Colon (tissue), 2 donors: ENCODE results near the gene CARM1.
"Not testable (repeated sequence)": the region's sequence is repeated elsewhere in the genome, so short reads cannot be mapped to it uniquely, and the experiment has no call there.

Experiments used
- FAIRE-seq: peaks from 2 replicates; lab custom pipeline; 2012; peaks lifted over from hg19 to GRCh38; lab: Jason Lieb, UNC
- donor health status: control.
- donor health status: control.

The CARM1 gene

DNA sequence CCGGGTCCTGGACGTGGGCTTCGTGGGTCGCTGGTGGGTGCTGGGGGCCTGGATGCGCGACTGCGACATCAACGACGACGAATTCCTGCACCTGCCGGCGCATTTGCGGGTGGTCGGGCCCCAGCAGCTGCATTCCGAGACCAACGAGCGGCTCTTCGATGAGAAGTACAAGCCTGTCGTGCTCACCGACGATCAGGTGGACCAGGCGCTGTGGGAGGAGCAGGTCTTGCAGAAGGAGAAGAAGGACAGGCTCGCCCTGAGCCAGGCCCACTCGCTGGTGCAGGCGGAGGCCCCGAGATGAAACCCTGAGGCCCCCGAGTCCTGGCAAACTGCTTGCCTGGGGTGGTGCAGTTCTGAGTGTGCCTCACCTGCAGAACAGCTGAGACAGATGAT is 58.0 kb downstream of the CARM1 start:
- FAIRE-seq = no peak

DNA sequence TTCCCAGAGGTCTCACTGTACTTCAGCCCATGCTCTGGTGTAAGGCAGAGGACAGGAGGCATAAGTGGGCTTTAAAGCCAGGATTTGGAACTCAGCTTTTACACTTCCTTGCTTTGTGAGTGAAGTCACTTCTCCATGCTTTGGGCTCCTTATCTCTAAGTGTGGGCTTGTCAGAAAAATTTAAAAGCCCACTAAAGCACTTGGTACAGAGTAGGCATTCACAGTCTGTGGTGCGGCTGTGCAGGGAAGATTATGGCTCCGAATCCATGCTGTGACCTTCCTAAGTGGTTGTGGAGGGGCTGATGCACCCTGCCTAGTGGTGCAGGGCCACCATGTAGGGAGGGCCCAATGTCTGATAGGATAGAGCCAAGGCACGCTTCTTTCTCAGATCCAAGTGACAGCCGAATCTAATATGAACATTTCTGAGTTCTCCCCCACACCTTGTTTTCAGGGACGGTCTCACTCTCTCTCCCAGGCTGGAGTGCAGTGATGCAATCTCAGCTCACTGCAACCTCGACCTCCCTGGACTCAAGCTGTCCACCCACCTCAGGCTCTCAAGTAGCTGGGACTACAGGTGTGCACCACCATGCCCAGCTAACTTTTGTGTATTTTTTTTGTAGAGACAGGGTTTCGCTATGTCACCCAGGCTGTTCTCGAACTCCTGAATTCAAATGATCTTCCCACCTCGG is 64.2 kb downstream of the CARM1 start:
- FAIRE-seq = no peak

DNA sequence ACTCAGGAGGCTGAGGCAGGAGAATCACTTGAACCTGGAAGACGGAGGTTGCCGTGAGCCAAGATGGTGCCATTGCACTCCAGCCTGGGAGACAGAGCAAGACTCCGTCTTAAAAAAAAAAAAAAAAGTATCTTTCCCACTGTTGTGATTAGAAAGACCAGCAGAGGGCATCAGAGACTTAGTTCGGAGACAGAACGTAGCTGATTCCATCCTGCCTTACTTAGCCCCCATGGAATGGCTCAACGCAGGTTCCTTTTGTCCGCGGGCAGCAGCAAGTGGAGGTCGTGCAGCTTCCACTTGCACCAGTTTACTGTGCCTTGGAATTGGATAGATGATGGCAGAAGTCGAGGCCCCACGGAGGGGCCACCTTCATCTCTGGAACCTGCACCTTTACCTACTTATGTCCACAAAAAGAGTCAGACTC is 65.3 kb downstream of the CARM1 start:
- FAIRE-seq = no peak

DNA sequence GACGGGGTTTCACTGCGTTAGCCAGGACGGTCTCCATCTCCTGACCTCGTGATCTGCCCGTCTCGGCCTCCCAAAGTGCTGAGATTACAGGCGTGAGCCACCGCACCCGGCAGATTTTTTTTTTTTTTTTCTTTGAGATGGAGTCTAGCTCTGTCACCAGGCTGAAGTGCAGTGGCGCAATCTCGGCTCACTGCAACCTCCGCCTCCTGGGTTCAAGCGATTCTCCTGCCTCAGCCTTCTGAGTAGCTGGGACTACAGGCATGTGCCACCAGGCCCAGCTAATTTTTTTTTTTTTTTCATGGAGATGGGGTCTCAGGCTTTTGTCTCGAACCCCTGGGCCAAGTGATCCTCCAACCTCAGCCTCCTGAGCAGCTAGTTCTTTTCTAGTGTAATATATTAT is 70.3 kb downstream of the CARM1 start:
- not testable (repeated sequence) for FAIRE-seq

DNA sequence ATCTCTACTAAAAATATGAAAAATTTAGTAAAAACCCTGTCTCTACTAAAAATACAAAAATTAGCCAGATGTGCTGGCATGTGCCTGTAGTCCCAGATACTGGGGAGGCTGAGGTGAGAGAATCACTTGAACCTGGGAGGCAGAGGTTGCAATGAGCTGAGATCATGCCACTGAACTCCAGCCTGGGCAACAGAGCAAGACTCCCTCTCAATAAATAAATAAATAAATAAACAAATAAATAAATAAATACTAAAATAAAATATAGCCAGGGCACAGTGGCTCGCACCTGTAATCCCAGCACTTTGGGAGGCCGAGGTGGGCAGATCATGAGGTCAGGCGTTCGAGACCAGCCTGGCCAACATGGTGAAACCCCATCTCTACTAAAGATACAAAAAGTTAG is 72.1 kb downstream of the CARM1 start:
- not testable (repeated sequence) for FAIRE-seq

DNA sequence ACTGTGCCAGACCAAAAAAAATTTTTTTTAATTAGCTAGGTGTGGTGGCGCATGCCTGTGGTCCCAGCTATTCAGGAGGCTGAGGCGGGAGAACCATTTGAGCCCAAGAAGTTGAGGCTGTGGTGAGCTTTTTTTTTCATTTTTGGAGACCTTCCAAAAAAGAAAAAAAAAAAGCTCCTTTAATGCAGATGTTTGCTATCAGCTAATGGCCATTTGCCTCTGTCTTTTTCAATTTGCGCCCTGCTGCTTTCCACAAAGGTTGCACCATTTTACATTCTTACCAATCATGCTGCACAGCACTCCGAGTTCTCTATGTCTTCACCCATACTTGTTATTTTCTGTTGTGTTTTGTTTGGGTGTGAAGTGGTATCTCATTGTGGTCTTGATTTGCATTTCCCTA is 73.9 kb downstream of the CARM1 start:
- FAIRE-seq = no peak

DNA sequence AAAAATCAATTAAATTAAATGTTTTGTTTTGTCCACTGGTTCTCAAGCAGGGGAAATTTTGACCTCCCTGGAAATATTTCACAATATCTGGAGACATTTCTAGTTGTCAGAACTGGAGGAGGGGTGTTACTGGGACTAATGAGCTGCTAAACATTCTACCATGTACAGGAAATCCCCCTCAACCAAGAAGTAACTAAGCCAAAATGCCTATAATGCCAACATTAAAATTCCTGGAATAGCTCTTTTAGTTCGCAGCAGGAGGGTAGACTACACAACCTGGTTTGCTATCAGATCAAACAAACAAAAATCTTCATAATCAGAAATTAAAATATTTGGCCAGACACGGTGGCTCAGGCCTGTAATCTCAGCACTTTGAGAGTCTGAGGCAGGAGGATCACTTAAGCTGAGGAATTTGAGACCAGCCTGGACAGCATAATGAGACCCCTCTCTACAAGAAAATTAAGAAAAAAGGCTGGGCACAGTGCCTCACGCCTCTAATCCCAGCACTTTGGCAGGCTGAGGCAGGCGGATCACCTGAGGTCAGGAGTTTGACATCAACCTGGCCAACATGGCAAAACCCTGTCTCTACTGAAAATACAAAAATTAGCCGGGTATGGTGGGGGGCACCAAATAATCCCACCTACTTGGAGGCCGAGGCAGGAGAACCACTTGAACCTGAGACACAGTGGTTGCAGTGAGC is 75.8 kb downstream of the CARM1 start:
- FAIRE-seq = no peak

DNA sequence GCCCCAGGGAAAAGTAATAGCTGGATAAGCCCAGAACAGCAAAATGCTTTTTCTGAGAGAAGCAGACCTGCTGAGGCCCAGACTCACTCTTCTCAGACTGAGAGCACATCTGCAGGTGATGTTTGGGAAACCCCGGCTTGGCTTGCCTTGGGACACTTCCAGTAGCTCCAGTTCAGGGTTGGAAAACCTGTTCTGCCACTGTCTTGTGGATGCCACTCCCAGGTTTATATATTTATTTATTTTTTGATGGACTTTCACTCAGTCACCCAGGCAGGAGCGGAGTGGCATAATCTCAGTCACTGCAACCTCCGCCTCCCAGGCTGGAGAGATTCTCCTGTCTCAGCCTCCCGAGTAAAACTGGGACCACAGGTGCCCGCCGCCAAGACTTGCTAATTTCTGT is 81.5 kb downstream of the CARM1 start:
- FAIRE-seq = no peak

DNA sequence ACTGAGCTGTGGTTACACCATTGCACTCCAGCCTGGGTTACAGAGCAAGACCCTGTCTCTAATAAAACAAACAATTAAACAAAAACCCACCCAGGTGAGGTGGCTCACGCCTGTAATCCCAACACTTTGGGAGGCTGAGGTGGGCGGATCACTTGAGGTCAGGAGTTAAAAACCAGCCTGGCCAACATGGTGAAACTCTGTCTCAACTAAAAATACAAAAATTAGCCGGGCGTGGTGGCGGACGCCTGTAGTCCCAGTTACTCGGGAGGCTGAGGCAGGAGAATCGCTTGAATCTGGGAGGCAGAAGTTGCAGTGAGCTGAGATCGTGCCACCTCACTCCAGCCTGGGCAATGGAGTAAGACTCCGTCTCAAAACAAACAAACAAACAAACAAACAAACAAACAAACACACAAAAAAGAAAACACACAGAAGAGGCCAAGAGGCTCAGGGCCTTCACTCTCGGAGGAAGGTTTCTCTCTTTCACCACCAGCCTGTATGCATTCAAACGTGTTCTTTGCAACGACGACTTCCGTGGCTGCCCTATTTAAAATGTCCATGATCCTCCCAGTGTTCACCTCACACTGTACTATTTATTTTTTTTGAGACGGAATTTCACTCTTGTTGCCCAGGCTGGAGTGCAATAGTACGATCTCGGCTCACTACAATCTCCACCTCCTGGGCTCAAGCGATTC is 88.1 kb downstream of the CARM1 start:
- FAIRE-seq = not testable (repeated sequence)

DNA sequence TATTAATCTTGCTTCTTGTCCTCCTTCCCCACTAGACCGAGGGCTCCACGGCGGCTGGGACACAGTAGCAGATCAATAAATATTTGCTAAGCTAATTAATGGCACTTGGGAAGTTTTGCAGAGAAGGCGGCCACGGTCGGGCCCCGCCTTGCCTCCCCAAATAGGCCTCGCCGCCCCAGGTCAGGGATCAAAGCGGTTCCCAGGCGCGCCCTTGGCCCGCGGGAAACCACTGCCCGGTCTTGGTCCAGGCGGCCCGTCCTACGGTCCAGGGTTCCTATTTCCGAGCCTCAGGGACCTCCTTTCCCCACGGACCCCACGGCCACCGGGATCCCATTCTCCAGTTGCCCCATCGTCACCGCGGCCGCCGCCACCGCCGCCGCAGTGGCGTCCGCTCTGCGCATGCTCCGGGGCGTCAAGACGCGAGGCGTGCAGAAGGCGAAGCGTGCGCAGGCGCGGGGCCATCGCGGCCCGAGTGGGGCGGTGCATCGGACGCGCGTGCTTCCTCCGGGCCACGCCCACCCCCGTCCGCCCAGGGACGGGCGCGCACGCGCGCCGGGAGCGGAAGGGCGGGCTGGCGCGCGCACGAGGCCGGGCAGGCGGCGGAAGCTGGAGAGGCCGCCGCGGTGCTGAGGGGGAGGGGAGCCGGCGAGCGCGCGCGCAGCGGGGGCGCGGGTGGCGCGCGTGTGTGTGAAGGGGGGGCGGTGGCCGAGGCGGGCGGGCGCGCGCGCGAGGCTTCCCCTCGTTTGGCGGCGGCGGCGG is 89.1 kb downstream of the CARM1 start, which contains the start of gene SMARCA4:
TSS of gene SMARCA4 (plus strand) at position 717 of the 759 bp plus-strand sequence. CDS start 23,122 bp downstream, outside the sequence.
- no peak for FAIRE-seq

DNA sequence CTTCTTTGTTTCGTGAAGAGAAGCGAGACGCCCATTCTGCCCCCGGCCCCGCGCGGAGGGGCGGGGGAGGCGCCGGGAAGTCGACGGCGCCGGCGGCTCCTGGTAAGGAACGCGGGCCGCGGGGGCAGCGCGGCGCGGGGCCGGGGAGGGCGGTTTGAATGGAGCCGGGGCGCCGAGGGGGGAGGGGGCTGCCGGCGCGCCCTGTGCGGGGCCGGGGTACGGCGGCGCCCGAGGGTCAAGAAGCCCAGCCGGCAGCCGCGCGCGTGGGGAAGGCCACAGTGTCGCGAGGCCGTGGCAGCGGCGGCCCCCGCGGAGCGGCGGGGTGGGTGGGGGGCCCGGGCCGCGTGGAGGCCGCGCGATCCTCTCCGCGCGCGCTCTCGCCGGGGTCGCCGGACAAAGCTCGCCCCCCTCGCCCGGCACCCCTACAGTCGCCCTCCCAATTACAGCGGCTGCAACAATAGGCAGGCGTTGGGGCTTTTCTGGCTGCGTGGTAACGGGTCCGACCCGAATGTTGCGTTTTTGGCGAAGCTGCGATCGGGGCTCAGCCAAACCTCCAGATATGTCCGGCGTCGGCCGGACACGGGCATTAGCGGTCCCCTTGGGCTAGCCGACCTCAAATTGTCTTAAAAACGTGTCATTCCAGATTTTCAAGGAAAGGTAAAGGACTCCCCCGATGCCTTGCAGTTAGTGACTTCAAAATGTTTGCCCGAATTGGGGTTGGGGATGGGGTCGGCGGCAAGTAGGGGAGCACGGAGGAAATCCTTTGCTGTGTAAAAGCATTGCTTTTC is 89.9 kb downstream of the CARM1 start:
- no peak for FAIRE-seq

DNA sequence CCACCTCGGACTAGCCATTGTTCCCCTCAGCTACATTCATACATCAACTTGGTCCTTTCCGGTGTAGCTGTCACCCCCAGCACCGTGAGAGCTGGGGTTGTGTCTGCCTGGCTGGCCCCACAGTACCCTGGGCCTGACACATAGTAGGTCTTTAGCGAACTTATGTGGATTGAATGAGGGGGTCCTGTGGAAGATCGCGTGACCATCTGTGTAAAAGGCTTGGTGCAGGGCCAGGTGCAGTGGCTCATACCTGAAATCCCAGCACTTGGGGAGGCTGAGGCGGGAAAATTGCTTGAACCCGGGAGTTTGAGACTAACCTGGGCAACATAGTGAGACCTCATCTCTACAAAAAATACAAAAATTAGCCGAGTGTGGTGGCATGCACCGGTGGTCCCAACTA is 91.5 kb downstream of the CARM1 start:
- FAIRE-seq = no peak

DNA sequence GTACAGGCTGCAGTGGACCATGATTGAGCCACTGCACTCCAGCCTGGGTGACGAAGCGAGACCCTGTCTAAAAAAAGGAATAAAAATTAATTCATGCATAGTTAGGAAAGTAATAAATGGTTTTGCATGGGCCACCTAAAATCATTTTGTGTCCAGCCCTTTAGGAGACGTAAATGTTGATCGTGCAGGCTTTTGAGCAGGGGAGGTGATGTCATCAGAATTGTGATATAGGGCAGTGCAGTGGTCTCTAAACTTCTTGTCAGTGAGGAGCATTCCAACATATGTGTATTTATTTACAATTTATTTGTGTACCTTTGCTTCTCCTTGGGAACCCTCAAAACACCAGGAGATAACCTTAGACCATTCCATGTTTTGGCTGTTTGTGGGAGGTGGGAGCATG is 92.5 kb downstream of the CARM1 start:
- FAIRE-seq = no peak

DNA sequence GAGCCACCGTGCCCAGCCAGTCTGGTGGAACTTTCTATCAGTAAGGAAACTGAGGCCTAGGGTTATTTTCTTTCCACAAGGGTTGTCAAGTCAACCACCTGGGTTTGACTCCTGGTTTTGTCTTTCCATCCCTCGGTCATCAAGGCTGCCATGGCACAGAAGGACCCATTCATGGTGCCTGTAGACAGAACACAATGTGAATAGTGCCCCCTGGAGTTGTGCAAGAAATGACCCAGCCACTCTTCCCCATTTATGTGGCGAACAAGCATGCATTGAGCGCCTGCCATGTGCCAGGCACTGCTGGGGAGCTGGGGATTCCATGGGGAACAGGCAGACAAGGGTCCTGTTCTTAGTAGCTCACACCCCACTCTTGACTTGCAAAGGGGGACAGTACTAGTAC is 93.5 kb downstream of the CARM1 start:
- FAIRE-seq = no peak

DNA sequence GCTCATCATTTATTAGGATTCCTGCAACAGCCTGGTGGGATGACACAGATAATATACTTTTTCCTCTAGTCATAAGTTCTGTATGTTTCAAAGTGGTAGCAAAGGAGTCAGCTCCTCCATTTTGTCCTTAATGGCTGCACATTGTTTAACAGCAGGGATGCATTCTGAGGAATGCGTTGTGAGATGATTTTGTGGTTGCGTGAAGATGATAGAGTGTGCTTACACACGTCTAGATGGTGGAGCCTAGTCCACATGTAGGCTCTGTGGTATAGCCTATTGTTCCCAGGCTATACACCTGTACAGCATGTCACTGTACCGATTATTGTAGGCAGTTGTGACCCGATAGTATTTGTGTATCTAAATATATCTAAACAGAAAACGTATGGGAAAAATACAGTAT is 94.0 kb downstream of the CARM1 start:
- no peak for FAIRE-seq

DNA sequence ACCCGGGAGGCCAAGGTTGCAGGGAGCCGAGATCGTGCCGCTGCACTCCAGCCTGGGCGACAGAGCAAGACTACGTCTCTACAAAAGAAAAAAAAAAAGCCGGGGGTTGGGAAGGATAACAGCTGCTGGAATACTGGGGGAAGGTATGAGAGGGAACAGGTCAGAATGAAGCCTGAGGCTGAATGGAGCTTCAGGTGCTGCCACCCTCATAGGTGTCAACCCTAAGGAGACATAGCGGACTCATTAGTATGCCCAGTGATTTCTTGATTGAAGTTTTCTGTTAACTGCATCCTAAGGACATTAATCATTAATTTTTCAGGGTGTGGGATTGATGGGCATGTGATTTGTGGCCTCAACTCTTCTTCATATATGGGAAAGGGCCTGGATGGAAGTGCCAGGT is 95.5 kb downstream of the CARM1 start:
- no peak for FAIRE-seq

DNA sequence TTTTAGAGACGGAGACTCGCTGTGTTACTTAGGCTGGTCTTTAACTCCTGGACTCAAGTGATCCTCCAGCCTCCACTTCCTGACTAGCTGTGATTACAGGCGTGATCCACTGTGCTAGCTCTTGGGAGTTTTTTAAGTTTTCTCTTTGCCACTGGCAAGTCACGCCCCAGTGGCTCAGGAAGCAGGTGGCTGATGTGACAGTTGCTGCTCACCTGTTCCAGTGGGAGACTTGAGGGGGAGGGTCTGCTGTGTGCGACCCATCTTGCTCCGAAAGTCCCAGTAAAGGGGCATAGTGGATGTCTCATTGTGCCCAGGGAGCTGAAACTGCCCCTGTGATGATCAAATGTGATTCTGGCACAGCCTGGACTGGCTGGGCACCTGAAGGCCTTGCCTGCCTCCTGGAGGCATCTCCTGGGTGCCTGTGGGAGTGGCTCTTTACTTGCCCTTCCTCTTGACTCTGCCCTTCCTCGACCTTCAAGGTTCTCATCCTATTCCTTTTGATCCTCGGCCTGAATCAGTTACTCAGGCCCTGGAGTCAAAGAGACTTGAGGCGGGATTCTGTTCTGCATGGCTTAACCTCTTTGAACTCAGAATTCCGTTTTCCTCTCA is 97.3 kb downstream of the CARM1 start:
- FAIRE-seq = no peak

DNA sequence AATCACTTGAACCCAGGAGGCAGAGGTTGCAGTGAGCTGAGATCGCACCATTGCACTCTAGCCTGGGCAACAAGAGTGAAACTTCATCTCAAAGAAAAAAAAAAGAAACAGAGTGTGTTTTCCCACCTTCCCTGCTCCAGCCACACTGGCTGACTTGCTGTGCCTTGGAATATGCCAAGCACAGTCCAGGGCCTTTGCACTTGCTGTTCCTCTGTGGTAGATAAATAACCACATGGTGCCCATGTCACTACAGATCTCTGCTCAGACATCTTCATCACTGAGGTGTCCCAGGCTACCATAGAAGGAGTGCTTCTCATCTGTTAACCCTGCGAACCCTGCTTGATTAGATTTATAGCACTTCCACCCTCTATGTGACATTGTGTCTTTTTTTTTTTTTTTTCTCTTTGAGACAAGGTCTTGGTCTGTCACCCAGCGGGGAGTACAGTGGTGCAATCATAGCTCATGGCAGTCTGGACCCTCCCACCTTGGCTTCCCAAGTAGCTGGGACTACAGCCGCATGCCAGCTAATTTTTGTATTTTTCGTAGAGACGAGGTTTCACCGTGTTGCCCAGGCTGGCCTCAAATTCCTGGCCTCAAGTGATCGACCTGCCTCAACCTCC is 99.9 kb downstream of the CARM1 start:
- FAIRE-seq = no peak
